CD14-positive monocyte (primary cell): ENCODE results near the gene SH3GL3. TPM values are rescaled to one million over a fixed set of nuclear protein-coding genes. Genes with fewer than 3 reads are reported as not detected.

Experiments used
- DNase-seq, 3 donors: peaks; one replicate each; pipeline ENCODE4 v3.0.0-alpha.2; 2011 to 2022
- H2AFZ ChIP-seq: 2 replicates; pipeline ENCODE4 v1.6.0; 2012; ENCODE audit warnings: mild to moderate bottlenecking, low read depth, low read length, inconsistent platforms; ENCODE audit not compliant: insufficient read depth, poor library complexity, severe bottlenecking
- H3K27ac ChIP-seq, 2 donors: 1 replicate in 1 of 2; 2 replicates in 1 of 2; pipeline ENCODE4 v1.5.1; 2012 to 2013; ENCODE audit warnings: low read length in 2 of 2, control low read depth in 1 of 2, inconsistent platforms in 1 of 2, low read depth in 1 of 2, mild to moderate bottlenecking in 1 of 2
- H3K27me3 ChIP-seq, 2 donors: one replicate each; pipeline versions ENCODE4 v1.6.0 to v1.6.1; 2011 to 2013; ENCODE audit warnings: low read length in 2 of 2; ENCODE audit not compliant: control insufficient read depth in 2 of 2, insufficient read depth in 2 of 2
- H3K36me3 ChIP-seq, 2 donors: replicated peaks in 1 of 2; 1 replicate in 1 of 2; 2 replicates in 1 of 2; pipeline versions ENCODE4 v1.5.1 to v1.6.1; 2012 to 2013; ENCODE audit warnings: low read length in 2 of 2, control low read depth in 1 of 2, inconsistent platforms in 1 of 2, mild to moderate bottlenecking in 1 of 2; ENCODE audit not compliant: insufficient read depth in 2 of 2, control insufficient read depth in 1 of 2
- H3K4me1 ChIP-seq, 2 donors: 1 replicate in 1 of 2; 2 replicates in 1 of 2; pipeline versions ENCODE4 v1.5.1 to v1.6.1; 2012 to 2013; ENCODE audit warnings: low read length in 2 of 2, control low read depth in 1 of 2, inconsistent platforms in 1 of 2, mild to moderate bottlenecking in 1 of 2, moderate library complexity in 1 of 2; ENCODE audit not compliant: insufficient read depth in 2 of 2, control insufficient read depth in 1 of 2
- H3K4me2 ChIP-seq: replicated peaks from 2 replicates; pipeline ENCODE3; 2012; ENCODE audit warnings: low read length, moderate library complexity, mild to moderate bottlenecking; ENCODE audit not compliant: poor library complexity, severe bottlenecking; ENCODE audit errors: extremely low read depth
- H3K4me3 ChIP-seq, 3 experiments: fragments of 200-600 bp in 1 of 3; sonication (generic) in 1 of 3; replicated peaks in 1 of 3; 1 replicate in 2 of 3; 2 replicates in 1 of 3; pipeline ENCODE4 v1.5.1; 2011 to 2013; ENCODE audit warnings: low read length in 3 of 3, mild to moderate bottlenecking in 3 of 3, control low read depth in 2 of 3, low read depth in 2 of 3, inconsistent platforms in 1 of 3, moderate library complexity in 1 of 3
- H3K79me2 ChIP-seq: 2 replicates; pipeline ENCODE4 v1.6.0; 2012; ENCODE audit warnings: mild to moderate bottlenecking, control low read depth, inconsistent platforms, low read length, moderate library complexity; ENCODE audit not compliant: insufficient read depth
- H3K9ac ChIP-seq: 2 replicates; pipeline ENCODE4 v1.6.0; 2017; ENCODE audit warnings: low read length, mild to moderate bottlenecking; ENCODE audit not compliant: insufficient read depth, poor library complexity, severe bottlenecking
- H3K9me3 ChIP-seq, 2 donors: replicated peaks in 1 of 2; 1 replicate in 1 of 2; 2 replicates in 1 of 2; pipeline versions ENCODE4 v1.5.1 to v1.6.1; 2012 to 2013; ENCODE audit warnings: low read length in 2 of 2, control low read depth in 1 of 2; ENCODE audit not compliant: control insufficient read depth in 1 of 2, insufficient read depth in 1 of 2
- H4K20me1 ChIP-seq: 2 replicates; pipeline ENCODE4 v1.6.0; 2012; ENCODE audit warnings: mild to moderate bottlenecking, low read length, control low read depth, moderate library complexity; ENCODE audit not compliant: insufficient read depth
- H3K27ac Mint-ChIP-seq, 7 donors: one replicate each; pipeline ENCODE4 v1.8.0; 2020; ENCODE audit warnings: mild to moderate bottlenecking in 7 of 7, mixed read lengths in 7 of 7, moderate library complexity in 6 of 7, inconsistent platforms in 2 of 7
- H3K27me3 Mint-ChIP-seq, 3 donors: one replicate each; pipeline ENCODE4 v1.8.0; 2021 to 2022; ENCODE audit warnings: low read depth in 3 of 3, mild to moderate bottlenecking in 3 of 3, mixed read lengths in 3 of 3, moderate library complexity in 3 of 3, inconsistent platforms in 1 of 3
- H3K36me3 Mint-ChIP-seq, 2 donors: one replicate each; pipeline ENCODE4 v1.8.0; 2020; ENCODE audit warnings: mixed read lengths in 2 of 2, inconsistent platforms in 1 of 2, mild to moderate bottlenecking in 1 of 2
- H3K4me1 Mint-ChIP-seq: one replicate; pipeline ENCODE4 v1.8.0; 2020; ENCODE audit warnings: mild to moderate bottlenecking, mixed read lengths
- H3K4me3 Mint-ChIP-seq, 2 donors: one replicate each; pipeline ENCODE4 v1.8.0; 2020; ENCODE audit warnings: mild to moderate bottlenecking in 2 of 2, mixed read lengths in 2 of 2, moderate library complexity in 1 of 2
- H3K9me3 Mint-ChIP-seq, 7 donors: one replicate each; pipeline ENCODE4 v1.8.0; 2020 to 2022; ENCODE audit warnings: mixed read lengths in 7 of 7, mild to moderate bottlenecking in 6 of 7, moderate library complexity in 6 of 7, inconsistent platforms in 2 of 7
- WGBS: methylation state at CpG from one replicate; pipeline ENCODE4 v1.1.5; 2013; ENCODE audit warnings: missing lambda C conversion rate; ENCODE audit not compliant: insufficient coverage; 5-methylcytosine and 5-hydroxymethylcytosine counted together
- intact Hi-C, 2 donors: fragments of 100-400 bp; cut with micrococcal nuclease; formaldehyde crosslinking; loops; one replicate each; pipeline versions ENCODE4 v1.15.0 to v1.15.1; 2023
- polyA plus RNA-seq, 3 donors: library from polyadenylated mRNA; depleted of rRNA in 1 of 3; unstranded in 2 of 3; stranded (reverse) in 1 of 3; fragments of 300-500 nt in 2 of 3; fragments of >200 nt in 1 of 3; fragmentation: Illumina TruSeq in 2 of 3; gene quantifications; 1 replicate in 2 of 3; 2 replicates in 1 of 3; pipeline ENCODE4 v1.2.3, GENCODE V29; 2012 to 2021
- TF ChIP-seq, protein P1 (sequence below): fragments of 200-600 bp; IDR thresholded peaks from one replicate; pipeline ENCODE4 v1.8.0; 2022; ENCODE audit warnings: antibody characterized with exemption, mild to moderate bottlenecking

SH3GL3 gene
- polyA plus RNA-seq, 3 donors, result not detected

DNA sequence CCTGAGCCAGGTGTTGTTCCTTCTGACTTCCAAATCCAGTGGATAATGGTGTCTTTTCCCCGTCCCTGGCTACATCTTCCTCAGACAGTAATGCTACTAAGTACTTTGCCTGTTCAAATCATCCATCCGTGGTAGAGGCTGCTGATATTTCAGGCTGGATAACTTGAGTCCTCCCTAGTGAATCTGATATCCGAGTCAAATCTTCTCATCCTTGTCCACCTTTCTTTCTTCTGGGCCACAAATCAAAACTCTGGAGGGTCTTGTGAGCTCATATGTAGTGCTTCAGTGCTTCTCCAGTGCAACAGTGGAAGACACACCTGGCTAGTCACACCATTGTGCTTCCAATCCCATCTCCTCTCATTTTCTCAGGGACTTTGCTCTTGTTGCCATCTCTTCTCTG lies 11.2 kb downstream of the SH3GL3 start:
- no peak overlapping the region for H3K4me2 ChIP-seq
- no peaks in the 10 kb centered on the region for H3K9me3 Mint-ChIP-seq
- no peaks in the 10 kb centered on the region for H3K27me3 ChIP-seq
- no CpG with 5 or more reads among the region's 3 CpGs for WGBS
- no peaks in the 10 kb centered on the region for H3K4me1 ChIP-seq
- DNase-seq, result no peak
- H3K79me2 ChIP-seq, result no peaks in the 10 kb centered on the region
- no peaks in the 10 kb centered on the region for H3K4me1 Mint-ChIP-seq
- no peak overlapping the region for H2AFZ ChIP-seq
- H3K4me3 ChIP-seq, result no peak overlapping the region
- H3K27me3 Mint-ChIP-seq, result peaks cover 0 to 2% (median 1%) of the 10 kb centered on the region in 3 donors
- no peaks in the 10 kb centered on the region for H3K36me3 ChIP-seq
- H3K4me3 Mint-ChIP-seq, result no peak overlapping the region
- no peak overlapping the region for H3K27ac ChIP-seq
- H3K27ac Mint-ChIP-seq, result no peak overlapping the region
- no peaks in the 10 kb centered on the region for H4K20me1 ChIP-seq
- H3K36me3 Mint-ChIP-seq, result no peaks in the 10 kb centered on the region
- H3K9ac ChIP-seq, result no peak overlapping the region
- TF ChIP-seq, protein P1, sequence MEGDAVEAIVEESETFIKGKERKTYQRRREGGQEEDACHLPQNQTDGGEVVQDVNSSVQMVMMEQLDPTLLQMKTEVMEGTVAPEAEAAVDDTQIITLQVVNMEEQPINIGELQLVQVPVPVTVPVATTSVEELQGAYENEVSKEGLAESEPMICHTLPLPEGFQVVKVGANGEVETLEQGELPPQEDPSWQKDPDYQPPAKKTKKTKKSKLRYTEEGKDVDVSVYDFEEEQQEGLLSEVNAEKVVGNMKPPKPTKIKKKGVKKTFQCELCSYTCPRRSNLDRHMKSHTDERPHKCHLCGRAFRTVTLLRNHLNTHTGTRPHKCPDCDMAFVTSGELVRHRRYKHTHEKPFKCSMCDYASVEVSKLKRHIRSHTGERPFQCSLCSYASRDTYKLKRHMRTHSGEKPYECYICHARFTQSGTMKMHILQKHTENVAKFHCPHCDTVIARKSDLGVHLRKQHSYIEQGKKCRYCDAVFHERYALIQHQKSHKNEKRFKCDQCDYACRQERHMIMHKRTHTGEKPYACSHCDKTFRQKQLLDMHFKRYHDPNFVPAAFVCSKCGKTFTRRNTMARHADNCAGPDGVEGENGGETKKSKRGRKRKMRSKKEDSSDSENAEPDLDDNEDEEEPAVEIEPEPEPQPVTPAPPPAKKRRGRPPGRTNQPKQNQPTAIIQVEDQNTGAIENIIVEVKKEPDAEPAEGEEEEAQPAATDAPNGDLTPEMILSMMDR, result no peak
- H3K9me3 ChIP-seq, result no peaks in the 10 kb centered on the region
- intact Hi-C loops, result no loop called here

DNA sequence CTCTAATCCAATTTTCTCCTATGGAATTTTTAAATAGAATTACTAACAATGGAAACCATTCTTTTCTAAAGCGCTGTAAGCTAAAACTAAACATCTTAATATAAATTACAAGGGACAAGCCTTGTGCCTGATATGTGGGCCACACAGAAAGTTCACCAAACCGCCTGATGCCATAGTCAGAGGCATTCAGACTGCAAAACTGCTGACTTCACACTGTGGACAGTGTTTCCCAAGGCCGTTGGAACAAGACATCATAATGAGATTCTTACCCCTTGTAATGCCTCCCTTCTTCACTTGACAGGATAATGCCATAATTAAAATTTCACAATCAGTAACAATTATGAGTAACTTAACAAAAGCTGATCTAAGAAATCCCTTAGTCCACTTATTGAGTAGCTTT lies 14.9 kb downstream of the SH3GL3 start:
- intact Hi-C loops, result no loop called here
- Mint-ChIP-seq H3K27me3 (peaks cover 2 to 4% (median 2%) of the 10 kb centered on the region in 3 donors), H3K27ac (no peak overlapping the region), H3K9me3 (peaks cover 0 to 1% (median 0%) of the 10 kb centered on the region in 7 donors), H3K4me3 (no peak overlapping the region), H3K4me1 (no peaks in the 10 kb centered on the region), H3K36me3 (no peaks in the 10 kb centered on the region)
- H3K79me2 ChIP-seq, result no peaks in the 10 kb centered on the region
- no peak overlapping the region for H3K27ac ChIP-seq
- TF ChIP-seq, protein P1, result no peak
- H3K4me2 ChIP-seq, result no peak overlapping the region
- DNase-seq, result no peak
- H3K36me3 ChIP-seq, result no peaks in the 10 kb centered on the region
- no peaks in the 10 kb centered on the region for H3K4me1 ChIP-seq
- no peak overlapping the region for H3K4me3 ChIP-seq
- H2AFZ ChIP-seq, result no peak overlapping the region
- no peaks in the 10 kb centered on the region for H4K20me1 ChIP-seq
- H3K27me3 ChIP-seq, result no peaks in the 10 kb centered on the region
- 91% methylated on average over 3 of the region's 3 CpGs for WGBS
- no peak overlapping the region for H3K9ac ChIP-seq
- no peaks in the 10 kb centered on the region for H3K9me3 ChIP-seq
